ENCODE measurements around the gene PRKCH. TPM values are rescaled to one million over a fixed set of nuclear protein-coding genes. Genes with fewer than 3 reads are reported as not detected.

PRKCH gene
- total RNA-seq, 6 experiments from 2014 or later: 5.0 to 12.1 (median 8.8) TPM

Other genes with a start within 250 kb of the PRKCH start
- gene TMEM30B, start 40.2 kb upstream of the PRKCH start, total RNA-seq: 1 to 10 TPM; 4.5 to 10.0 (median 6.7) TPM